Astrocyte of the spinal cord (primary cell): Measurements from ENCODE around the gene DCAF17.
"Not testable (repeated sequence)": the region's sequence is repeated elsewhere in the genome, so short reads cannot be mapped to it uniquely, and the experiment has no call there.

ENCODE experiments used
- DNase-seq: peaks from one replicate; pipeline ENCODE4 v3.0.0; 2011; ENCODE audit warnings: low read depth, low spot score
- H3K4me3 ChIP-seq: 2 replicates; pipeline ENCODE4 v1.5.1; 2011; ENCODE audit warnings: low read depth, mild to moderate bottlenecking, low read length, moderate library complexity
- CTCF ChIP-seq: IDR thresholded peaks from 2 replicates; pipeline ENCODE4 v1.5.1; 2012; ENCODE audit warnings: low read depth, mild to moderate bottlenecking, low read length, inconsistent platforms
- in situ Hi-C: cut with HindIII; loops from 2 replicates; pipeline ENCODE4 v1.10.0; 2017; ENCODE audit warnings: low sequenced_read_pairs

The DCAF17 gene

GRCh38 chr2:171409436-171409971, 24.5 kb upstream of the DCAF17 start:
- TF ChIP-seq CTCF, result no peak
- peak; percentile 40 for DNase-seq
- in situ Hi-C loops, result no loop called here
- peak overlapping the region; percentile 23 for H3K4me3 ChIP-seq

- in situ Hi-C loops, result no loop called here
- DNase-seq, result peak; percentile 23
- no peak for TF ChIP-seq CTCF
- no peak overlapping the region for H3K4me3 ChIP-seq
These were observed 23.9 kb upstream of the DCAF17 start for GRCh38 chr2:171410101-171410500.

- in situ Hi-C loops, result no loop called here
- no peak for TF ChIP-seq CTCF
- no peak overlapping the region for H3K4me3 ChIP-seq
- DNase-seq, result peak; percentile 14
These were observed 23.4 kb upstream of the DCAF17 start for GRCh38 chr2:171410624-171411023.

- in situ Hi-C loops, result no loop called here
- no peak for TF ChIP-seq CTCF
- H3K4me3 ChIP-seq, result no peak overlapping the region
- DNase-seq, result no peak
These were observed 22.8 kb upstream of the DCAF17 start for GRCh38 chr2:171411214-171411613.

GRCh38 chr2:171411791-171412483, 22.1 kb upstream of the DCAF17 start:
- no peak overlapping the region for H3K4me3 ChIP-seq
- in situ Hi-C loops, result no loop called here
- TF ChIP-seq CTCF, result no peak
- DNase-seq, result peak; percentile 26

DNA sequence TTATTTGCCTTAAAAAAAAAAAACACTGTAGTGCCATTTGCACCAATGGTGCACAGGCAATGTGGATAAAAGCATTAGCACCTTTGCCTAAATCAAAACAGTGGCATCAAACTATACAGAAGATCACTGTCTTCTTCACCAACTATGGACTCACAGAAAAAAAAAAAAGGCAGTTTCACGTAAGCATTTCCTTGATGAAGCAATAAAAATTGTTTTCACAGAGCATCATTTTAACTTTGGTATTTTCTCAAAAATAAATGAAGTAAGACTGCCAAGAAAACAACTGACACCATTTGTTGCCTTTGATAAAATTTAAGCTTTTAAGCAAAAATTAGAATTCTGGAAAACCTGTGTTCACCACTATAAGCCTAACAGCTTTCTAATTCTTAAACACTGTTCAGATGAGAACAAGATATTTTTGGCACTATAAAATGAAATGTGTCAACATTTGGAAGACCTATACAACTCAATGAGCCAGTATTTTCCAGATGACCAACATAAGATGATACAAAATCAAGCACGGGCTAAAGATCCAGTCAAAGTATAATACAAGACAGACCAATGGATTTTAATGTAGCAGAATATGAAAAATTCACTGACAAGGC, 21.4 kb upstream of the DCAF17 start:
- no peak overlapping the region for H3K4me3 ChIP-seq
- DNase-seq, result no peak
- no peak for TF ChIP-seq CTCF
- in situ Hi-C loops, result no loop called here

GRCh38 chr2:171414645-171415044, 19.4 kb upstream of the DCAF17 start:
- in situ Hi-C loops, DNase-seq, H3K4me3 ChIP-seq: not testable (repeated sequence)
